OCI-LY1 (cell line): ENCODE data around the gene SPSB1.

ENCODE experiments used
- H2AFZ ChIP-seq: fragments of 200-600 bp; sonication (generic), shearing (Covaris generic); 2 replicates; pipeline ENCODE4 v1.6.0; 2014; ENCODE audit warnings: antibody characterized with exemption, mild to moderate bottlenecking, low read length
- H3F3A ChIP-seq: fragments of 200-600 bp; sonication (generic), shearing (Covaris generic); 2 replicates; pipeline ENCODE4 v1.6.0; 2014; ENCODE audit warnings: mild to moderate bottlenecking, antibody characterized with exemption, low read length, moderate library complexity; ENCODE audit not compliant: insufficient read depth
- H3K27ac ChIP-seq: fragments of 200-600 bp; sonication (generic); 2 replicates; pipeline ENCODE4 v1.5.1; 2014; ENCODE audit warnings: low read length, mixed run types, mild to moderate bottlenecking, low read depth; ENCODE audit not compliant: poor library complexity, severe bottlenecking
- H3K27me3 ChIP-seq: fragments of 200-600 bp; sonication (generic); 2 replicates; pipeline ENCODE4 v1.6.0; 2014; ENCODE audit warnings: antibody characterized with exemption, mild to moderate bottlenecking, low read length, moderate library complexity; ENCODE audit not compliant: insufficient read depth
- H3K36me3 ChIP-seq: fragments of 200-600 bp; sonication (generic); 2 replicates; pipeline ENCODE4 v1.6.1; 2014; ENCODE audit warnings: mild to moderate bottlenecking, antibody characterized with exemption, low read length, moderate library complexity, mixed read lengths; ENCODE audit not compliant: insufficient read depth
- H3K4me1 ChIP-seq: fragments of 200-600 bp; sonication (generic); 2 replicates; pipeline ENCODE4 v1.5.1; 2014; ENCODE audit warnings: mild to moderate bottlenecking, low read length, moderate library complexity; ENCODE audit not compliant: insufficient read depth, severe bottlenecking
- H3K4me2 ChIP-seq: fragments of 200-600 bp; sonication (generic), shearing (Covaris generic); 2 replicates; pipeline ENCODE4 v1.6.1; 2014; ENCODE audit warnings: low read length
- H3K4me3 ChIP-seq: fragments of 200-600 bp; sonication (generic); 2 replicates; pipeline ENCODE4 v1.5.1; 2014; ENCODE audit warnings: low read length, low read depth, mild to moderate bottlenecking, mixed read lengths; ENCODE audit not compliant: poor library complexity, severe bottlenecking
- H3K79me2 ChIP-seq: fragments of 200-600 bp; shearing (Covaris generic); 2 replicates; pipeline ENCODE4 v1.6.1; 2016; ENCODE audit warnings: mixed run types, low read length, mixed read lengths; ENCODE audit not compliant: insufficient read depth
- H3K9ac ChIP-seq: fragments of 200-600 bp; sonication (generic), shearing (Covaris generic); 2 replicates; pipeline ENCODE4 v1.6.1; 2014; ENCODE audit warnings: mild to moderate bottlenecking, low read length, mixed read lengths
- H3K9me2 ChIP-seq: fragments of 200-600 bp; sonication (generic), shearing (Covaris generic); 2 replicates; pipeline ENCODE4 v1.6.1; 2014; ENCODE audit warnings: low read depth, mild to moderate bottlenecking, low read length, mixed read lengths
- H3K9me3 ChIP-seq: fragments of 200-600 bp; shearing (Covaris generic); 2 replicates; pipeline ENCODE4 v1.6.1; 2014; ENCODE audit warnings: low read length, mixed read lengths
- H4K20me1 ChIP-seq: fragments of 200-600 bp; sonication (generic), shearing (Covaris generic); 2 replicates; pipeline ENCODE4 v1.6.0; 2016; ENCODE audit warnings: mild to moderate bottlenecking, low read length; ENCODE audit not compliant: insufficient read depth
- CTCF ChIP-seq: fragments of 200-600 bp; sonication (generic), shearing (Covaris generic); IDR thresholded peaks from 2 replicates; pipeline ENCODE4 v1.5.1; 2017; ENCODE audit warnings: mild to moderate bottlenecking, antibody characterized with exemption, low read length, moderate library complexity, mixed read lengths
- EZH2 ChIP-seq: fragments of 200-600 bp; sonication (generic), shearing (Covaris generic); IDR thresholded peaks from 2 replicates; pipeline ENCODE4 v1.8.0; 2017; ENCODE audit warnings: borderline replicate concordance, mixed run types, mild to moderate bottlenecking, antibody characterized with exemption, low read length, moderate library complexity, mixed read lengths

Gene SPSB1

GRCh38 chr1:9260059-9260766 lies 32.5 kb upstream of the SPSB1 start:
- H4K20me1 ChIP-seq, result no peaks in the 10 kb centered on the region
- H3K27ac ChIP-seq, result no peak overlapping the region
- H3K4me2 ChIP-seq, result no peak overlapping the region
- no peaks in the 10 kb centered on the region for H3K9me2 ChIP-seq
- no peak overlapping the region for H3K9ac ChIP-seq
- H3K9me3 ChIP-seq, result peaks cover 13% of the 10 kb centered on the region
- H2AFZ ChIP-seq, result no peak overlapping the region
- H3F3A ChIP-seq, result no peaks in the 10 kb centered on the region
- TF ChIP-seq EZH2 (no peak), CTCF (no peak)
- H3K27me3 ChIP-seq, result no peaks in the 10 kb centered on the region
- H3K79me2 ChIP-seq, result no peaks in the 10 kb centered on the region
- no peak overlapping the region for H3K4me3 ChIP-seq
- H3K36me3 ChIP-seq, result no peaks in the 10 kb centered on the region
- no peaks in the 10 kb centered on the region for H3K4me1 ChIP-seq

GRCh38 chr1:9261496-9261895 lies 31.2 kb upstream of the SPSB1 start:
- Histone ChIP-seq H3K27me3 (no peaks in the 10 kb centered on the region), H3K27ac (no peak overlapping the region), H3K79me2 (no peaks in the 10 kb centered on the region), H3K4me3 (no peak overlapping the region), H3K9me2 (no peaks in the 10 kb centered on the region), H4K20me1 (no peaks in the 10 kb centered on the region), H3K4me1 (no peaks in the 10 kb centered on the region), H3K9me3 (peaks cover 13% of the 10 kb centered on the region), H2AFZ (no peak overlapping the region), H3F3A (no peaks in the 10 kb centered on the region), H3K4me2 (no peak overlapping the region), H3K36me3 (no peaks in the 10 kb centered on the region), H3K9ac (no peak overlapping the region)
- no peak for TF ChIP-seq CTCF
- no peak for TF ChIP-seq EZH2

DNA sequence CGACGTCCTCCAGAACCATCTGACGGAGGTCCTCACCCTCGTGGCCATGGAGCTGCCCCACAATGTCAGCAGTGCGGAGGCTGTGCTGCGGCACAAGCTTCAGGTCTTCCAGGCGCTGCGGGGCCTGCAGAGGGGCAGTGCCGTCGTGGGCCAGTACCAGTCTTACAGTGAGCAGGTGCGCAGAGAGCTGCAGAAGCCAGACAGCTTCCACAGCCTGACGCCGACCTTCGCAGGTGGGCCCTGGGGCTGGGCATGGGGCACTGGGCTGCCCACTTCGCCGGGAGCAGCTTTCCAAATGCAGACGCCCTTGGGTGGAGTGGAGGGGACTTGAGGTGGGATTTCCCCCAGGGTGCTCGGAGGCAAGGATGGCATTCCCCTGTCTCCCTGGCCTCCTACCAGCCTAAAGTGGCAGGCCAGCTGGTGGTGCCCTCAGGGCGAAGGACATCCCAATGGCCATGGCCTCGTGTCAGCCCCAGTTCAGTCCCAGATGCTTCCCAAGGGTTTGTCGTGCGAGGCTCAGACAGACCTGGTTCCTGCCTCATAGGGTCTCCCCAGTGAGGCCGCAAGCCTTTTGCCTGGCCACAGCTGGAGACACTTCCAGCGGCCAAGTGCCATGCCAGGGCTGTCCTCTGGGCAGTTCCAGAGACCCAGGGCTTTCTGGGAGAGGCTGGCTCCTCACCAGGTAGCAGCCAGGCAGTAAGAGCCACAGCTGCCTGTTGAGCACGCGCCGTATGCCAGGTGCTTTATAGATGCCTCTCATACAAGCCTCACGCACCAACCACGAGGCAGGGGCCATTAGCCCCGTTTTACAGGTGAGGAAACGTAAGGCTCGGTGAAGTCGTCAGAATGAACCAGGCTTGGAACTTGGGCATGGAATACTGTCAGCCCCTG lies 30.4 kb upstream of the SPSB1 start:
- Histone ChIP-seq H3K9me3 (peaks cover 13% of the 10 kb centered on the region), H3K9ac (no peak overlapping the region), H3K27me3 (no peaks in the 10 kb centered on the region), H3K79me2 (no peaks in the 10 kb centered on the region), H2AFZ (no peak overlapping the region), H3K4me1 (no peaks in the 10 kb centered on the region), H3K4me2 (no peak overlapping the region), H3K9me2 (no peaks in the 10 kb centered on the region), H4K20me1 (no peaks in the 10 kb centered on the region), H3K27ac (no peak overlapping the region), H3K4me3 (no peak overlapping the region), H3F3A (no peaks in the 10 kb centered on the region), H3K36me3 (no peaks in the 10 kb centered on the region)
- no peak for TF ChIP-seq EZH2
- TF ChIP-seq CTCF, result no peak
